ENCODE measurements around the gene TMEM91. TPM values are rescaled to one million over a fixed set of nuclear protein-coding genes. Genes with fewer than 3 reads are reported as not detected.

The TMEM91 gene
- total and polyA plus RNA-seq, 7 donors = 0.46 to 47.1 (median 13.6) TPM

- Histone ChIP-seq H3K4me1 (peaks cover 0 to 14% (median 10%) of the 10 kb centered on the region in 4 donors), H3K27ac (no peak overlapping the region), H3K9me3 (no peaks in the 10 kb centered on the region), H3K4me3 (no peak overlapping the region), H3K36me3 (no peaks in the 10 kb centered on the region), H3K27me3 (no peaks in the 10 kb centered on the region)
- WGBS, 2 donors = 73 to 86% methylated on average over 11 of the region's 11 CpGs
- intact Hi-C loops (cut with DNase I) = no loop called here
- TF ChIP-seq POLR2A (IDR thresholded peaks at IDR 0.05) = no peak
- TF ChIP-seq POLR2AphosphoS5 (IDR thresholded peaks at IDR 0.05) = no peak
- no peak for TF ChIP-seq CTCF (IDR thresholded peaks at IDR 0.05)
- TF ChIP-seq EP300 (IDR thresholded peaks at IDR 0.05) = no peak
- no peak for DNase-seq
These were observed 19.2 kb upstream of the TMEM91 start for GRCh38 chr19:41356984-41357739.

GRCh38 chr19:41357746-41358145 lies 18.6 kb upstream of the TMEM91 start:
- no peak for DNase-seq
- no peak overlapping the region for H3K4me3 ChIP-seq
- H3K9me3 ChIP-seq = no peaks in the 10 kb centered on the region
- intact Hi-C loops (cut with DNase I) = no loop called here
- no peak for TF ChIP-seq EP300 (IDR thresholded peaks at IDR 0.05)
- TF ChIP-seq POLR2A (IDR thresholded peaks at IDR 0.05) = no peak
- no peak for TF ChIP-seq POLR2AphosphoS5 (IDR thresholded peaks at IDR 0.05)
- no peak for TF ChIP-seq CTCF (IDR thresholded peaks at IDR 0.05)
- 92 to 94% methylated on average over 13 of the region's 13 CpGs for WGBS, 2 donors
- H3K4me1 ChIP-seq = peaks cover 0 to 13% (median 10%) of the 10 kb centered on the region in 4 donors
- H3K27ac ChIP-seq = no peak overlapping the region
- no peaks in the 10 kb centered on the region for H3K27me3 ChIP-seq
- H3K36me3 ChIP-seq = no peaks in the 10 kb centered on the region

GRCh38 chr19:41359741-41360140 lies 16.6 kb upstream of the TMEM91 start:
- no peak for DNase-seq
- Histone ChIP-seq H3K9me3 (no peaks in the 10 kb centered on the region), H3K27me3 (no peaks in the 10 kb centered on the region), H3K36me3 (no peaks in the 10 kb centered on the region), H3K4me1 (peaks cover 0 to 17% (median 13%) of the 10 kb centered on the region in 4 donors), H3K27ac (no peak overlapping the region), H3K4me3 (no peak overlapping the region)
- intact Hi-C loops (cut with DNase I) = no loop called here
- TF ChIP-seq POLR2A (IDR thresholded peaks at IDR 0.05) (no peak), EP300 (IDR thresholded peaks at IDR 0.05) (no peak), CTCF (IDR thresholded peaks at IDR 0.05) (no peak), POLR2AphosphoS5 (IDR thresholded peaks at IDR 0.05) (no peak)
- WGBS, 2 donors = 83 to 86% methylated on average over 1 of the region's 1 CpG

- Histone ChIP-seq H3K36me3 (no peaks in the 10 kb centered on the region), H3K4me3 (no peak overlapping the region), H3K9me3 (no peaks in the 10 kb centered on the region), H3K27me3 (no peaks in the 10 kb centered on the region), H3K27ac (peak overlapping the region in 2 of 4 donors; percentile 95), H3K4me1 (peaks cover 0 to 24% (median 15%) of the 10 kb centered on the region in 4 donors)
- intact Hi-C loops (cut with DNase I) = no loop called here
- DNase-seq = no peak
- whole genome bisulfite sequencing, 2 donors = 55 to 79% methylated on average over 10 of the region's 10 CpGs
- TF ChIP-seq POLR2A (IDR thresholded peaks at IDR 0.05) (no peak), CTCF (IDR thresholded peaks at IDR 0.05) (no peak), POLR2AphosphoS5 (IDR thresholded peaks at IDR 0.05) (no peak), EP300 (IDR thresholded peaks at IDR 0.05) (no peak)
These were observed 14.0 kb upstream of the TMEM91 start for GRCh38 chr19:41362143-41362847.

Data from sigmoid colon (tissue), 7 donors.